NCI-H1092 treated with DMSO at 0.1 percent for 48 hours (cell line): ENCODE measurements around the gene SRI.
"Not testable (repeated sequence)": the region's sequence is repeated elsewhere in the genome, so short reads cannot be mapped to it uniquely, and the experiment has no call there.

Source experiments
- DNase-seq: peaks from one replicate; lab custom pipeline; 2025; lab: John Stamatoyannopoulos, UW

SRI gene

GRCh38 chr7:88219781-88220747 lies at the start of gene SRI:
SRI (minus strand) TSS chr7:88220038; CDS start chr7:88220026, 12 bp downstream.
- DNase-seq = peak; percentile 81

- no peak for DNase-seq
Observed at GRCh38 chr7:88269586-88269985, 49.7 kb upstream of the SRI start.

- DNase-seq = no peak
Observed at GRCh38 chr7:88268858-88269257, 49.0 kb upstream of the SRI start.

- DNase-seq = no peak
Observed at GRCh38 chr7:88268051-88268450, 48.2 kb upstream of the SRI start.

- no peak for DNase-seq
Observed at GRCh38 chr7:88267421-88267820, 47.6 kb upstream of the SRI start.

- DNase-seq = not testable (repeated sequence)
Observed at GRCh38 chr7:88264987-88265386, 45.1 kb upstream of the SRI start.

GRCh38 chr7:88262562-88262961 lies 42.7 kb upstream of the SRI start:
- DNase-seq = no peak

GRCh38 chr7:88260719-88261118 lies 40.9 kb upstream of the SRI start:
- no peak for DNase-seq

GRCh38 chr7:88259656-88260380 lies 40.0 kb upstream of the SRI start:
- no peak for DNase-seq

- not testable (repeated sequence) for DNase-seq
Observed at GRCh38 chr7:88258296-88258695, 38.5 kb upstream of the SRI start.

- no peak for DNase-seq
Observed at GRCh38 chr7:88256906-88257305, 37.1 kb upstream of the SRI start.

- DNase-seq = no peak
Observed at GRCh38 chr7:88254721-88255424, 35.0 kb upstream of the SRI start.

GRCh38 chr7:88253640-88254039 lies 33.8 kb upstream of the SRI start:
- no peak for DNase-seq

GRCh38 chr7:88244258-88244657 lies 24.4 kb upstream of the SRI start:
- DNase-seq = no peak

GRCh38 chr7:88243345-88243909 lies 23.6 kb upstream of the SRI start:
- DNase-seq = peak; percentile 35

- no peak for DNase-seq
Observed at GRCh38 chr7:88239852-88240251, 20.0 kb upstream of the SRI start.

- DNase-seq = no peak
Observed at GRCh38 chr7:88233828-88234227, 14.0 kb upstream of the SRI start.

GRCh38 chr7:88230646-88231045 lies 10.8 kb upstream of the SRI start:
- DNase-seq = no peak

- DNase-seq = no peak
Observed at GRCh38 chr7:88229302-88229995, 9.6 kb upstream of the SRI start.

- no peak for DNase-seq
Observed at GRCh38 chr7:88226886-88227516, 7.2 kb upstream of the SRI start.

- DNase-seq = no peak
Observed at GRCh38 chr7:88226201-88226600, 6.4 kb upstream of the SRI start.
